Upper lobe of left lung (tissue), 4 donors: Measurements from ENCODE around the gene MACROD2.

Experiments used
- EP300 ChIP-seq, 4 donors: sonication (generic); formaldehyde crosslinking; IDR thresholded peaks; one replicate each; pipeline ENCODE4 v1.5.1; 2017; ENCODE audit warnings: antibody characterized with exemption in 4 of 4, control low read depth in 2 of 4
- POLR2A ChIP-seq, 4 donors: fragments of 450-650 bp; IDR thresholded peaks; one replicate each; pipeline ENCODE4 v1.5.1; 2016 to 2017; ENCODE audit warnings: antibody characterized with exemption in 4 of 4, mild to moderate bottlenecking in 2 of 4
- POLR2AphosphoS5 ChIP-seq, 2 donors: sonication (generic); formaldehyde crosslinking; IDR thresholded peaks; one replicate each; pipeline ENCODE4 v1.5.1; 2017; ENCODE audit warnings: antibody characterized with exemption in 2 of 2
- TF ChIP-seq, protein P1 (sequence below), 6 experiments: fragments of 450-650 bp in 4 of 6; fragments of 200-600 bp in 2 of 6; sonication (generic) in 2 of 6; IDR thresholded peaks; one replicate each; pipeline ENCODE4 v1.5.1; 2016 to 2019; ENCODE audit warnings: antibody characterized with exemption in 6 of 6

GRCh38 chr20:14415467-14415866, 420.2 kb downstream of the MACROD2 start:
- TF ChIP-seq, protein P1, sequence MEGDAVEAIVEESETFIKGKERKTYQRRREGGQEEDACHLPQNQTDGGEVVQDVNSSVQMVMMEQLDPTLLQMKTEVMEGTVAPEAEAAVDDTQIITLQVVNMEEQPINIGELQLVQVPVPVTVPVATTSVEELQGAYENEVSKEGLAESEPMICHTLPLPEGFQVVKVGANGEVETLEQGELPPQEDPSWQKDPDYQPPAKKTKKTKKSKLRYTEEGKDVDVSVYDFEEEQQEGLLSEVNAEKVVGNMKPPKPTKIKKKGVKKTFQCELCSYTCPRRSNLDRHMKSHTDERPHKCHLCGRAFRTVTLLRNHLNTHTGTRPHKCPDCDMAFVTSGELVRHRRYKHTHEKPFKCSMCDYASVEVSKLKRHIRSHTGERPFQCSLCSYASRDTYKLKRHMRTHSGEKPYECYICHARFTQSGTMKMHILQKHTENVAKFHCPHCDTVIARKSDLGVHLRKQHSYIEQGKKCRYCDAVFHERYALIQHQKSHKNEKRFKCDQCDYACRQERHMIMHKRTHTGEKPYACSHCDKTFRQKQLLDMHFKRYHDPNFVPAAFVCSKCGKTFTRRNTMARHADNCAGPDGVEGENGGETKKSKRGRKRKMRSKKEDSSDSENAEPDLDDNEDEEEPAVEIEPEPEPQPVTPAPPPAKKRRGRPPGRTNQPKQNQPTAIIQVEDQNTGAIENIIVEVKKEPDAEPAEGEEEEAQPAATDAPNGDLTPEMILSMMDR (IDR thresholded peaks at IDR 0.05): no peak
- TF ChIP-seq POLR2A (IDR thresholded peaks at IDR 0.05): no peak
- TF ChIP-seq POLR2AphosphoS5 (IDR thresholded peaks at IDR 0.05): no peak
- no peak for TF ChIP-seq EP300 (IDR thresholded peaks at IDR 0.05)
